ENCODE results near the gene ASTN2.
"Not testable (repeated sequence)": the region's sequence is repeated elsewhere in the genome, so short reads cannot be mapped to it uniquely, and the experiment has no call there.

ASTN2 gene

DNA sequence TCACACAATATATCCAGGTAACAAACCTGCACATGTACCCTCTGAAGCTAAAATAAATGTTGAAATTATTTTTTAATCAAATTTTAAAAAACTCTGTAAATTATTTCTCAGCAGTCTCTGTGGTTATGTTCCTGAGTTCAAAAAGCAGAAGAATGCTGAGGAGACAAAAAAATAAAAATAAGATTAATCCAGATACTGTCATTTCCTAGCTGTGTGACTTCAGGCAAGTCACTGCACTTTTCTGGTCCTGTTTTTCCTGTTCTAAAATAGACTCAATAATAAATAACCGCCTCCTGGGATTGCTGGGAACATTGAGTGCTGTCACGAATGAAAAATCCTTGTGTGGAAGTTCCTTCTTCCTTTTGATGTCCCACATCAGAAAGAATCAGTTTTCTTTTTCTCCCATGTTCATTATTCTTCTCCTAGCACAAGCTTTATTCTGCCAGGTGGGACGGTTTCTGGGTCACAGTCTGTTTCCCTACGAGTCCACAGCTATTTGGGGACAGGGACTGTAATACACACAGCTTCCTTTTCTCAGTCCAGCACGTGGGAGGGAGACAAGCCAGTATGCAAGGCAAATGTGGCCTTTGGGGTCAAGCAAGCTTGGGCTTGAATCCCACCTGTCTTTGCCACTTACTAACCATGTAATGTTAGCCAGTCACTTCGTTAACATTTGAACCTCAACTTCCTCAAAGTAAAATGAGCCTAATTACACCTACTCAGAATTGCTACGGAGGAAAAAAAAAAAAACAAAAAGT, 570.8 kb downstream of the ASTN2 start:
- TF ChIP-seq, protein P1, sequence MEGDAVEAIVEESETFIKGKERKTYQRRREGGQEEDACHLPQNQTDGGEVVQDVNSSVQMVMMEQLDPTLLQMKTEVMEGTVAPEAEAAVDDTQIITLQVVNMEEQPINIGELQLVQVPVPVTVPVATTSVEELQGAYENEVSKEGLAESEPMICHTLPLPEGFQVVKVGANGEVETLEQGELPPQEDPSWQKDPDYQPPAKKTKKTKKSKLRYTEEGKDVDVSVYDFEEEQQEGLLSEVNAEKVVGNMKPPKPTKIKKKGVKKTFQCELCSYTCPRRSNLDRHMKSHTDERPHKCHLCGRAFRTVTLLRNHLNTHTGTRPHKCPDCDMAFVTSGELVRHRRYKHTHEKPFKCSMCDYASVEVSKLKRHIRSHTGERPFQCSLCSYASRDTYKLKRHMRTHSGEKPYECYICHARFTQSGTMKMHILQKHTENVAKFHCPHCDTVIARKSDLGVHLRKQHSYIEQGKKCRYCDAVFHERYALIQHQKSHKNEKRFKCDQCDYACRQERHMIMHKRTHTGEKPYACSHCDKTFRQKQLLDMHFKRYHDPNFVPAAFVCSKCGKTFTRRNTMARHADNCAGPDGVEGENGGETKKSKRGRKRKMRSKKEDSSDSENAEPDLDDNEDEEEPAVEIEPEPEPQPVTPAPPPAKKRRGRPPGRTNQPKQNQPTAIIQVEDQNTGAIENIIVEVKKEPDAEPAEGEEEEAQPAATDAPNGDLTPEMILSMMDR (IDR thresholded peaks at IDR 0.05; ENCODE audit: low read depth, low read length, missing control alignments) = no peak
- no peak overlapping the region for H3K4me3 ChIP-seq (replicated peaks; ENCODE audit: low read depth, low read length)
- DNase-seq (ENCODE audit: extremely low read depth, low read depth) = no peak

DNA sequence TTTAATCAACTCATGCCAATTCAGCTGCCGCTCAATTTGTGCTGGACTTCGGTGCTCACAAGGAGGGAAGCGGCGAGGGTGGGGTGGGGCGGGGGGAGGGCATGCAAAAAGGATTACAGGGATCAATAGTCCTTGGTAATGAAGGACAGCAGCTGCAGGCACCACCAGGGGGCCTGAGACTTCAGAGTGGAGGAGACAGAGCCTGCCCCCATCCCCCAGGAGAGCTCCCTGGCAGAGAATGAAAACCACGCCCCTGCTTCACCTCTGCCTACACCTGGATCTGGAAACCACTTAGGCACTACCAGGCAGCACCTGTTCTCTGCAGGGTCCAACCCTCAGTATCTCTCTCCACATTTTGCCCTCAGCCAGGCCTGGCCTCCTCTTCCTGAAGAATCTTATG, 572.2 kb downstream of the ASTN2 start:
- no peak overlapping the region for H3K4me3 ChIP-seq (replicated peaks; ENCODE audit: low read depth, low read length)
- no peak for DNase-seq (ENCODE audit: extremely low read depth, low read depth)
- TF ChIP-seq, protein P1 (IDR thresholded peaks at IDR 0.05; ENCODE audit: low read depth, low read length, missing control alignments) = no peak

DNA sequence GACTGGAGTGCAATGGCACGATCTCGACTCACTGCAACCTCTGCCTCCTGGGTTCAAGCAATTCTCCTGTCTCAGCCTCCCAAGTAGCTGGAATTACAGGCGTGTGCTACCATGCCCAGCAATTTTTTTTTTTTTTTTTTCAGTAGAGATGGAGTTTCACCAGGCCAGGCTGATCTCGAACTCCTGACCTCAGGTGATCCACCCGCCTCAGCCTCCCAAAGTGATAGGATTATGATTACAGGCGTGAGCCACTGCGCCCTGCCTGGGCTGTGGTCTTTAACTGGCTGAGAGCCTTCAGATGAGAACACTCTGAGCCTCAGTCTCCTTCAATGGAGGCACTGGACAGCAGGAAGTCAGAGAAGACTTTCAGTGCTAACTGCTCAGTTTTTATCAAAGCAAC, 576.4 kb downstream of the ASTN2 start:
- H3K4me3 ChIP-seq (replicated peaks; ENCODE audit: low read depth, low read length); DNase-seq (ENCODE audit: extremely low read depth, low read depth): not testable (repeated sequence)

DNA sequence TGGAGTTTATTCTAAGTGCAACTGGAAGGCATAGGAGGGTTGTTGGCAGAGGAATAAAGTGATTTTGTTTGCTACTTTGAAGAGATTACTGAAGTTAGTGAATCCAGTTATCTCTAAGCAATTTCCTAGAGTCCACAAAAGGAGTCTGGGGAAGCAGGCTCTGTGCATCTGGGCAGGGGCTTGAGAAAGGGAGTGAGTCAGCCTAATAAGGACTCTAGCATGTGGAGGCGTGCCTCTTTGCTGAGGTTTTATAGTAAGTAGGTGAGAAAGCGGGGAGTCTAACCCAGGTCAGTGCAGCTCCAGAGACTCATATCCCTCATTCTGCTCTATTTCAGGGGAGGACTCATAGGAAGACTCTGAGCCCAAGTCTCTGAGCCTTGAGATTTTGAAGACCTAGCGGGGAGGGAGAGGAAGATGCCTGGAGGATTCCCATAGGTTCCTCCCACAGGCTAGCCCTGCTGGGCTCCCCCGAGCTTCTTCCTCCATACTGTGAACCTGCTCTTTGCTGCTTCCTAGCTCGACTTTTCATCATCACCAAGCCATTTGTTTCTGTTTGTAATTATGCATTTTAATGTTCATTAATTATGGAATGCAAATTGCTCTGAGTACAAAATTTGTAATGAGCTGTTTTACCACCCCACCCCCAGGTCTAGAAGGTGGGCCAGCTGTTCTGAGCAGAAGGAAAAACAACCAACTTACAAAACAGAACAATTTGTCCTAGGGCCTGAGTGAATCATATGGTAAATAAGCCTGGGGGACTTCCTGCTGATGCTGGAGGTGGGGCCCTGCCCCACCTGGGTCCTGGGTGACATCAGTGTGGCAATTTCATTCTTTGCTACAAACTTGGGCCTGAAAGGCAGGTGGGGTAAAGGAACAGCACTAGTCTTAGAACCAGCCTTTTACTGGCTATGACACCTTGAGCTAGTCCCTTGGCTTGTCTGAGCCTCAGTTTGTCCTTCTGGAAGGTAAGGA, 577.6 kb downstream of the ASTN2 start:
- TF ChIP-seq, protein P1 (IDR thresholded peaks at IDR 0.05; ENCODE audit: low read depth, low read length, missing control alignments) = no peak
- H3K4me3 ChIP-seq (replicated peaks; ENCODE audit: low read depth, low read length) = no peak overlapping the region
- DNase-seq (ENCODE audit: extremely low read depth, low read depth) = no peak

DNA sequence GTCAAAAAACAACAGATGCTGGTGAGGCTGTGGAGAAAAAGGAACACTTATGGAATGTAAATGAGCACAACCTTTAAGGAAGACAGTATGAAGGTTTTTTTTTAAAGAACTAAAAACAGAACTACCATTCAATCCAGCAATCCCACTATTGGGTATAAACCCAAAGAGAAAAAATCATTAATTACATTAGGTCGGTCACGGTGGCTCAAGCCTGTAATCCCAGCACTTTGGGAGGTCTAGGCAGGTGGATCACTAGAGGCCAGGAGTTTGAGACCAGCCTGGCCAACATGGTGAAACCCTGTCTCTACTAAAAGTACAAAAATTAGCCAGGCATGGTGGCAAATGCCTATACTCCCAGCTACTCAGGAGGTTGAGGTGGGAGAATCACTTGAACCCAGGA, 584.5 kb downstream of the ASTN2 start:
- not testable (repeated sequence) for DNase-seq (ENCODE audit: extremely low read depth, low read depth); H3K4me3 ChIP-seq (replicated peaks; ENCODE audit: low read depth, low read length)

DNA sequence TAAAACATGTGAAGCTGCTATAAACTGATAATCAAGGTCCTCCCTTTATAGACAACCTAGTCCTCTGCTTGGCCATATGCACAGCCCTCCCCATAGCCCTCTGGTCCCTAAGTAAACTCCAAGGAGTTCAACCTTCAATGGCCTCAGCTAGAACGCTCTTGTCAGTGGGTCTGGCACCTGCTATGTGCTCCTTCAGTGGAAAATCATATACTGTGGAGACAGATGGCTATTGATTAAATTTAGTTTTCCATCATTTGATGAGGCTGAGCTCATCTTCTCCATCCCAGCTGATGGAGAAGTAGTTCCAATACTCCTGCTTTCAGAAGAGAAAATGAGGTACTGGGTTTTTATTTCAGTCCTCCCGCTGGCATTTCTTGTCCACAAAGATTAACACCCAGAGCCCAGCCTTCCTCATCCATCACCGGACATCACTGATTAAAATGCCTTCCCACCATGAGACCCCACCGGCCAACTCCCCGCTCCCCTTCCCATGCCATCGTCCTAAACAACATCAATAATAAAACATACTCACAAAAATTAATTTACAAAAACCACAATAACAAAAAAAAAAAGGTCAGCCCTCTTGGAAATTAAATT, 593.1 kb downstream of the ASTN2 start:
- TF ChIP-seq, protein P1 (IDR thresholded peaks at IDR 0.05; ENCODE audit: low read depth, low read length, missing control alignments) = no peak
- DNase-seq (ENCODE audit: extremely low read depth, low read depth) = no peak
- H3K4me3 ChIP-seq (replicated peaks; ENCODE audit: low read depth, low read length) = no peak overlapping the region

DNA sequence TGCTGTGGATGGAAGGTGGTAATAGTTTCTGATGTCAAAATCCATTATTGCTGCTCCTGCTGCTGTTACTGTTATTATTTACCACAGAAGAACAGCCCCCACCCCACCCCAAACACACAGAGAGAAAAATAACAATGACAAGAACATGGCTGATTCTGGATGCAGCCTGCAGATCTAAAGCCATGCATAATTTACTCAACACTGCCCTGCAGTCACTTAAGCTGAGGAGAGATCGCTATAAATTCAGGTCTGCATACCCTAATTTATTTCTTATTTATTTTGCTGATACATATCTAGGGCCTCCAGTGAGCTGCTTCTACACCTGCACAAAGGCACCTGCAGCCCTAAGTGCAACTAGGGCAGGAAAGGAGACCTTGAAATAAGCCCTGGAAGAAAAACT, 595.7 kb downstream of the ASTN2 start:
- TF ChIP-seq, protein P1 (IDR thresholded peaks at IDR 0.05; ENCODE audit: low read depth, low read length, missing control alignments) = no peak
- no peak for DNase-seq (ENCODE audit: extremely low read depth, low read depth)
- H3K4me3 ChIP-seq (replicated peaks; ENCODE audit: low read depth, low read length) = no peak overlapping the region

All from HFF-Myc (cell line).